NCI-H187 treated with DMSO at 0.1 percent for 48 hours (cell line): ENCODE data around the gene CFAP69.
"Not testable (repeated sequence)": the region's sequence is repeated elsewhere in the genome, so short reads cannot be mapped to it uniquely, and the experiment has no call there.

Source experiments
- DNase-seq: peaks from one replicate; lab custom pipeline; 2025; lab: John Stamatoyannopoulos, UW

The CFAP69 gene

DNA sequence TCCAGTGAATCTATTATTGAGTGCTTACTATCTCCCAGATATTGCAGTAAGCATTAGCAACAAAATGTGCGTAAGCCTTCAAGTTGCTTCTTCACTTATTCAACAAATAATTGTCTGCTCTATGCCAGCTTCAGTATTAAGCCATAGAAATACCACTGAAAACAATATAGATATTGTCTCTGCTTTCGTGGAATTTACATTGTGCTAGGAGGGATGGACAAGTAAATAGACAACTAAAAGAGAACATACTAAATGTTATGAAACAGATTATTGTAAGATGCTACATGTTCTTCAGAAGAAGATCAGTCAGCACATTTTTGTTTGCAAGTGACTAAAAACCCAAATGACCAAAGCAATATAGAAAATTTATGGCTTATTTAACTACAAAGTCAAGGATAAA, 27.3 kb downstream of the CFAP69 start:
- no peak for DNase-seq

DNA sequence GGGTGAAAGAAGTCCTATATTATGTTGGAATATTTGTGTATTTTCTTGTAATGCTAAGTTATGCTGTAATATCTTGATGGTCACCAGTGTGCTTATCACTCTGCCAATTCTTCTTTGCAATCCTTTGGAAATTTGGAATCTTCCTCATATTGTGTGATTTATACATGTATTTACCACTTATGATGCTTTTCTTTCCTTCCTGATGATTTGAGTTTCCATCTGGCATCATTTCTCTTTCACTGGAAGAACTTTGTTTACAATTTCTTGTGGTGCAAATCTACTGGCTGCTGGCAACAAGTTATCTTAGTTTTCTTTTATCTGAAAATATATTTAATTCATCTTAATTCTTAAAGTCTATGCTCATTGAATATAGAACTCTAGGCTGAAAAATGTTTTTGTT, 29.2 kb downstream of the CFAP69 start:
- DNase-seq, result no peak

DNA sequence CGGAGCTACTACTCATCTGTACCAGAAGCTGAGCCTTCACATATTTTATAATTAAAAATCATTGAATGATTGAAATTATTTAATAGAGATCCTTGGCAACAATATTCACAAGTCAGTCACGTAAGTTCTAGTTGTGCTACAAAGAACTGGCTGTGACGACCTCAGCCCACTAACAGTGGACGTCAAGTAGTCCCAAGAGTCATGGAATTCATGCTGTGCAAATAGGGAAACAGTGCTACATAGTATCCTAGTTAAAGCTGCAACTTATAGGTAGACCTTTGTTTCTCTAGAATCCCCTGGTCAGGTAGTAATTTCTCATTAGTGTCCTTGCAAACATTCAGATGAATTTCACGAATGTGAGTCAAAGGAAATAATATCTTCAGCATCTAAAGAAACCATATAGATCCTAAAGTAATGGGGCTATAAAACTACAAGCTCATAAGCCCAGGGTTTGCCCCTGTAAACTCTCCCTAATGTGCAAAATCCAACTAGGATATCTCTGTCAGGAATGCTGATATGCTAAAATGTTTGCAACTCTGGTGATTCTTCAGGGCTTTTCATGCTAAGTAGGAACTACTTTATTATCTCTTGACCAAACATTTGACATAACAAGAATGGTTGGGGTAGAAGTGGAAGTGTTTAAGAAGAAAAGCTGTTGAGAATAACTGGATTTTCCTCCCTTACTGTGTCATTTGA, 31.2 kb downstream of the CFAP69 start:
- no peak for DNase-seq

DNA sequence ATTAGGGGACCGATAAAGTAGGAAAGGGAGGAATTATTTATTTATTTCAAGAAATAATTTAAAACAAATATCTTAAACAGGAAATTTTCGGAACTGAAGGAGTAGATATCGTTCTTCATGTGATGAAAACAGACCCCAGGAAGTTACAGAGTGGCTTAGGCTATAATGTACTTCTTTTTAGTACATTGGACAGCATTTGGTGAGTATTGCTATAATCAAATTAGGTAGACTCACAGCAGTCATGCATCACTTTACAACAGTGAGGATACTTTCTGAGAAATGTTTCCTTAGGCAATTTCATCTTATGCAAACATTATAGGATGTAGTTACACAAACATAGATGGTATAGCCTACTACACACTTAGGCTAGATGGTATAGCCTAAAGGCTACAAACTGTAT, 43.2 kb downstream of the CFAP69 start:
- no peak for DNase-seq

- DNase-seq, result no peak
Measured at GRCh38 chr7:90290244-90291113, 45.5 kb downstream of the CFAP69 start.

- no peak for DNase-seq
Measured at GRCh38 chr7:90298145-90299038, 53.4 kb downstream of the CFAP69 start.

DNA sequence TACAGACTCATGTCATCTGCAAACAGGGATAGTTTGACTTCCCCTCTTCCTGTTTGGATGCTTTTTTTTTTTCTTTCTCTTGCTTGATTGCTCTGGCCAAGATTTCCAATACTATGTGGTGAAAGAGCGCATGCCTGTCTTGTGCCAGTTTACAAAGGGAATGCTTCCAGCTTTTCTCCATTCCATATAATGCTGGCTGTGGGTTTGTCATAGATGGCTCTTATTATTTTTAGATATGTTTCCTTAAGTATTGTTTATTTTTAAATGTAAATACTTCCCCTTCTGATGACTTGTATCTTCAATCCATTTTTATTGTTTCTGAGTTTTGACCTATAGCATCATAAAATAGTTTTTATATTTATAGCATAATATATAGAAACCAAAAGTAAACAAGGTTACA, 58.3 kb downstream of the CFAP69 start:
- DNase-seq, result no peak

- no peak for DNase-seq
Measured at GRCh38 chr7:90309872-90310271, 64.9 kb downstream of the CFAP69 start.

GRCh38 chr7:90311175-90311574, 66.2 kb downstream of the CFAP69 start:
- no peak for DNase-seq

DNA sequence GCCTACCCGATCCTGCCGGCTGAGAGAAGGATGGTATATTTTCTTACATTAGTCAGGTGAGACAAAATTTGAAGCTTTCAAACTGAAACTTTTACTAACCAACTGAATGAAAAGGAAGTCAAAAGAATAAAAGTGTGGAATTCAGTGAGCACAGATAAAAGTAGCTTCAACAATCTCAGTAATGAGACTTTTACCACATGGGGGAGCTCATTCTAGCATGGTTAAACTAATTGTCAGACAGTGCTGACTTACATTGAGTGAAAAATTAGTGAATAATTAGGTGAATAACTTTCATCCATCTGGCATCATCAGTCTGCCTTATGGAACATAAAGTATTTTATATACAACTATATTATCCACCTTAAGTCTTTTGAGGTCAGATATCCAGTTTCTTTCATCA, 67.8 kb downstream of the CFAP69 start:
- DNase-seq, result no peak

GRCh38 chr7:90313907-90314306, 68.9 kb downstream of the CFAP69 start:
- DNase-seq, result no peak

DNA sequence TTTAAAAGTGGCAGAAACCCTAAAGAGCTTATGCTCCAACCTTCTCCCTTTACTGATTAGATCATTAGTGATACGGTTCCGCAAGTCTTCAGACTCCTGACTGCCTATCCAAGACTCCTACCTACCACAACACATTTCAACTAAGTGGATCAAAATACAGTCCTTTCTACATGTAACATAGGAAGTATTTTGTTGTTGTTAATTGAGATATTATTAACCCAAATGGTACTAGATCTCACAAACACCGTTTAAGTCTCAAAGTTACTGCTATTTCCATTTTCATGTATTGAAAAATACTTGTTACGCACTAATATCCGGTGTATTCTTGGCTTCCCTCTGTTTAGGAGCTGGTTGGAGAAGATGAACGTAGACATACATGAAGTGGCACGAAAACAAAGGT, 75.0 kb downstream of the CFAP69 start:
- no peak for DNase-seq

GRCh38 chr7:90320418-90320800, 75.4 kb downstream of the CFAP69 start:
- DNase-seq, result no peak

- DNase-seq, result no peak
Measured at GRCh38 chr7:90320801-90321494, 76.0 kb downstream of the CFAP69 start, which contains the start of gene FAM237B. TSS of gene FAM237B (minus strand) at chr7:90321304. CDS start at chr7:90319748, 1,556 bp downstream.

- no peak for DNase-seq
Measured at GRCh38 chr7:90322837-90323236, 77.9 kb downstream of the CFAP69 start.

DNA sequence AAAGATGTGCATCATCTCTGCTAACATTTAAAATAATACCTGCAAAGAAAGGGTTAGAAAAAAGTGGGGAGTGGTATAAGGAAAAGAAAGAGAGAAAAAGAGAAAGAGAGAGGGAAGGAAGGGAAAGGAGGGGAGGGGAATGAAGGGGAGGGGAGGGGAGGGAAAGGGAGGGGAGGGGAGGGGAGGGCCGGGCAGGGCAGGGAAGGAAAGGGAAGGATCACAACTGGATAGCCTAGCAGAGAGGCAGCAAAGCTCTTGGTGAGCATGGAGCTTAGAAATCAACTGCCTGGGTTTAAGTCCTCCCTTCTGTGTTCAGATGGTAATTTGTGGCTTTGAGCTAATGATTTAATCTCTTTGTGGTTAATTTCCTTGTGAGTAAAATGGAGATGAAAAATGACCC, 81.5 kb downstream of the CFAP69 start:
- no peak for DNase-seq

- no peak for DNase-seq
Measured at GRCh38 chr7:90334193-90334843, 89.3 kb downstream of the CFAP69 start.

DNA sequence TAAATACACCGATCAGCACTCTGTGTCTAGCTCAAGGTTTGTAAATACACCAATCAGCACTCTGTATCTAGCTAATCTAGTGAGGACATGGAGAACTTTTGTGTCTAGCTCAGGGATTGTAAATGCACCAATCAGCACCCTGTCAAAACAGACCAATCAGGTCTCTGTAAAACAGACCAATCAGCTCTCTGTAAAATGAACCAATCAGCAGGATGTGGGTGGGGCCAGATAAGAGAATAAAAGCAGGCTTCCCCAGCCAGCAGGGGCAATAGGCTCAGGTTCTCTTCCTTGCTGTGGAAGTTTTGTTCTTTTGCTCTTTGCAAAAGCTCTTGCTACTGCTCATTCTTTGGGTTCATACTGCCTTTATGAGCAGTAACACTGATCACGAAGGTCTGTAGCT, 90.0 kb downstream of the CFAP69 start:
- not testable (repeated sequence) for DNase-seq

- DNase-seq, result no peak
Measured at GRCh38 chr7:90337106-90337505, 92.1 kb downstream of the CFAP69 start.

DNA sequence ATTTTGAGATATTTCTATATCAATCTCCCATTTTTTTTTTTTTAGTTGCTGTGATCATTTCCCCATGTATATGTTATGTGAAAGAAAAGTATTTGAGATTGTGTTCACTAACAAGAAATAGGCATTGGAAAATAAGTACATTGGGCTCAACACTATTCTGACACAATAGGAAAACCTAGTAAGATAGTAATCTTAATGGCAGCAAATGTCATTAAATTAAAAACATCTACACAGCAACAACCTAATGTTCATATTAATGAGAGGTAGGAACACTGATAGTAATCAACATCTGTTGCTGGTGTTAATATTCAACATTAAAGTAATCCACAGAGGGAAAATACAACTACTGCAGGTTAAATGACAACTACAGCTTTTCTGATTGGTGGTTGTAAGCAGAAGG, 100.0 kb downstream of the CFAP69 start:
- DNase-seq, result no peak
